AG10803 (cell line): Measurements from ENCODE around the gene RERE.

Source experiments
- DNase-seq: peaks from one replicate; pipeline ENCODE4 v3.0.0; 2010; ENCODE audit warnings: low read depth
- H3K4me3 ChIP-seq: 2 replicates; pipeline ENCODE4 v1.5.1; 2011; ENCODE audit warnings: mild to moderate bottlenecking, low read length, control low read depth
- TF ChIP-seq, protein P1 (sequence below): conservative IDR thresholded peaks from 2 replicates; pipeline ENCODE4 v1.5.1; 2011; ENCODE audit warnings: mild to moderate bottlenecking, low read length, control low read depth, inconsistent platforms

RERE gene

DNA sequence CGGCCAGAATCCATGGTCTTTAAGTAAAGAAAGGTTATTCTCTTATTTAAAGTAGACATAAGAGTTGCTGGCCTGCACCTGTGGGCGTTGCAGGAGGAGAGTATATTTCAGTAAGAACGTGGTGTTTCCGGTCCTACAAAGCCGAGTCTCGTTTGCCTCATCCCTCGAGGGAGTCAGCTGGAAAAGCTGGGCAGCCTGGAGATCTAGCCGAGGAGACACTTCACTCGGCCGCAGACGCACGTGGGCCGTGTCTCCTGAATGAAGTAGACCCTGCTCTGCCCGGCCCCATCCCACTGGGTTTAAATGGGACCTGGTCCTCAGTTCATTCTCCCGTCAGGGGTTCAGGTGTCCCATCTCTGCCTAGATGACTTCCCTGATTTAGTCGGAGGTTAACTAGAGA lies 484.6 kb downstream of the RERE start:
- H3K4me3 ChIP-seq, result no peak overlapping the region
- TF ChIP-seq, protein P1, sequence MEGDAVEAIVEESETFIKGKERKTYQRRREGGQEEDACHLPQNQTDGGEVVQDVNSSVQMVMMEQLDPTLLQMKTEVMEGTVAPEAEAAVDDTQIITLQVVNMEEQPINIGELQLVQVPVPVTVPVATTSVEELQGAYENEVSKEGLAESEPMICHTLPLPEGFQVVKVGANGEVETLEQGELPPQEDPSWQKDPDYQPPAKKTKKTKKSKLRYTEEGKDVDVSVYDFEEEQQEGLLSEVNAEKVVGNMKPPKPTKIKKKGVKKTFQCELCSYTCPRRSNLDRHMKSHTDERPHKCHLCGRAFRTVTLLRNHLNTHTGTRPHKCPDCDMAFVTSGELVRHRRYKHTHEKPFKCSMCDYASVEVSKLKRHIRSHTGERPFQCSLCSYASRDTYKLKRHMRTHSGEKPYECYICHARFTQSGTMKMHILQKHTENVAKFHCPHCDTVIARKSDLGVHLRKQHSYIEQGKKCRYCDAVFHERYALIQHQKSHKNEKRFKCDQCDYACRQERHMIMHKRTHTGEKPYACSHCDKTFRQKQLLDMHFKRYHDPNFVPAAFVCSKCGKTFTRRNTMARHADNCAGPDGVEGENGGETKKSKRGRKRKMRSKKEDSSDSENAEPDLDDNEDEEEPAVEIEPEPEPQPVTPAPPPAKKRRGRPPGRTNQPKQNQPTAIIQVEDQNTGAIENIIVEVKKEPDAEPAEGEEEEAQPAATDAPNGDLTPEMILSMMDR, result no peak
- no peak for DNase-seq

DNA sequence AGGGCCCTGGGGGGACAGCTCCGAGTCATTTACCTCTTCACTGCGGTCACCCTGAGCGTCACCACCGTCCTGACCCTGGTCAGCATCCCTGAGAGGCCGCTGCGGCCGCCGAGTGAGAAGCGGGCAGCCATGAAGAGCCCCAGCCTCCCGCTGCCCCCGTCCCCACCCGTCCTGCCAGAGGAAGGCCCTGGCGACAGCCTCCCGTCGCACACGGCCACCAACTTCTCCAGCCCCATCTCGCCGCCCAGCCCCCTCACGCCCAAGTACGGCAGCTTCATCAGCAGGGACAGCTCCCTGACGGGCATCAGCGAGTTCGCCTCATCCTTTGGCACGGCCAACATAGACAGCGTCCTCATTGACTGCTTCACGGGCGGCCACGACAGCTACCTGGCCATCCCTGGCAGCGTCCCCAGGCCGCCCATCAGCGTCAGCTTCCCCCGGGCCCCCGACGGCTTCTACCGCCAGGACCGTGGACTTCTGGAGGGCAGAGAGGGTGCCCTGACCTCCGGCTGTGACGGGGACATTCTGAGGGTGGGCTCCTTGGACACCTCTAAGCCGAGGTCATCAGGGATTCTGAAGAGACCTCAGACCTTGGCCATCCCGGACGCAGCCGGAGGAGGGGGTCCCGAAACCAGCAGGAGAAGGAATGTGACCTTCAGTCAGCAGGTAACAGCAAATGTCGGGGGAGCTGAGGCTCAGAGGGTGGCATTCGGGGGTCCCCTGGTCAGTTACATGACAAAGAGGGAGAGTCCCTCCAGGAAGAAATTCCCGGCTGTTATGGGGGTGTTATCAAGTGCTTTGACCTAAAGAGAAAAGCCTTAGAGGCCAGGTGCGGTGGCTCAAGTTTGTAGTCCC lies 486.9 kb downstream of the RERE start:
- TF ChIP-seq, protein P1, result no peak
- no peak for DNase-seq
- H3K4me3 ChIP-seq, result no peak overlapping the region

DNA sequence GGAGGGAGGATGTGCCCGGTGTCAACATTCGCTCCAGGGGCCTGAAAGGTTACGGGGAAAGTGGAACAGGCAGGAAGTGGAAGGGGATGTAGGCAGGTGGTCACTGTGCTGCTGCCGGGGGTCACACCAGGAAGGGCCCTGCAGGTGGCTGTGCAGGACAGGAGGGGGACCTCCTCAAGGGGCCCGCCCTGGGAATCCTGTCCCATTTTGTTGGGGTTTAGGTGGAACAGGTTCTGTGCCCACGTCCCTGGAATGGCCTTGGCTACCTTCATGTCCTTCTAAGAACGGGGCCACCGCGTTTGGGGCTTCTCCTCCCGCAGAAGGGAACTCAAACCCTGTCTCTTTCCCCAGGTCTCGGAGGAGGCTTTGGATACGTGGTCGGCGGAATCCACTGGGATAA lies 487.6 kb downstream of the RERE start:
- TF ChIP-seq, protein P1, result no peak
- no peak for DNase-seq
- H3K4me3 ChIP-seq, result no peak overlapping the region

DNA sequence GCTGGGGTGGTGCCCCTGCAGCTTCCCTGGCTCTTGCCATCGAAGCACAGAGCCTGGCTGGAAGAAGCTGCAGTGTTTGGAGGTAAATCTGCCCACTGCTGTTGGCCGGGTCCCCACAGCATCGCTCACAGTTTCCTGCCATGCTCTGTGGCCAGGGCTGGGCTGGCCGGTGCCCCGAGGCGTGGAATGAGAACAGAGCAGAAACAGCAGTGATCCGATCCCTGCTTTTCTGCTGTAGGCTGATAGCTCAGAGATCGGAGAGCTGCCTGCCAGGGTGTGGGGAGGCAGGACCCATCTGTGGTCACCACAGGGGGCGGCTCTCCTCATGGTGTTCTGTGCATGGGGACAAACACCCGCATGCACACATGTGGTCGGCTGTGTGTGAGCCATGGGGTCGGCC lies 488.0 kb downstream of the RERE start:
- H3K4me3 ChIP-seq, result no peak overlapping the region
- TF ChIP-seq, protein P1, result no peak
- DNase-seq, result no peak

DNA sequence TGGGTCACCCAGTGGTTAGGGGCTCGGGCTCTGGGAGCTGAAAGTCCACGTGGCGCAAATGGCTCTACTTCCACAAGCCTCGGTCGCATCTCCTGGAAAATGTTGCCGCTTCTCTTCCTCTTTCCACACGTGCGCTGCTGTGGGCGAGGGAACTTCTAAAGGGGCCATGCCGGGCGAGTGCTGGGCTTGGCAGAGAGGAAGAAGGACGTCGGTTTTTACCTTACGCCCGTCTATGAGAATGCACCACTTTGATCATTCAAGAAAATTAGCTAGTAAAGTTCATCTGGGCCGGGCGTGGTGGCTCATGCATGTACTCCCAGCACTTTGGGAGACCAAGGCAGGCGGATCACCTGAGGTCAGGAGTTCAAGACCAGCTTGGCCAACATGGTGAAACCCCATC lies 489.2 kb downstream of the RERE start:
- no peak for DNase-seq
- TF ChIP-seq, protein P1, result no peak
- no peak overlapping the region for H3K4me3 ChIP-seq

DNA sequence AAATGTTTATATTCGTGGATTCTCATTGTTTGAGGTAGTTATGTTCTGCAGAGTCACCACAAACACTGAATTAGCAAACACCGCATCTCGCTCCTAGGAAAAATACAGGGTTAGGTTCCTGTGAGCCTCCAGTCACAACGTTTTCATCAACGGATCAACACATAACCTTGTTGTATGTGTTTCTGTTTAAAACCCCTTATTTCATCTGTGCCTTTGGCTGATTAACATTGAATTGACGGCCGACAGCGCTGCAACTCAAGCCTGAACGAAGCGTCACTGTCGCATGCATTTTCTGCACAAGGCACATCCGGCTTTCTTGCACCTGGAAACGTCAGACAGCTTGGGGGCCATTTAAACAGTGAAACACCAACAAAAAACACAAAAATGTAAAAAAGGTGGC lies 491.2 kb downstream of the RERE start:
- TF ChIP-seq, protein P1, result no peak
- DNase-seq, result no peak
- no peak overlapping the region for H3K4me3 ChIP-seq

DNA sequence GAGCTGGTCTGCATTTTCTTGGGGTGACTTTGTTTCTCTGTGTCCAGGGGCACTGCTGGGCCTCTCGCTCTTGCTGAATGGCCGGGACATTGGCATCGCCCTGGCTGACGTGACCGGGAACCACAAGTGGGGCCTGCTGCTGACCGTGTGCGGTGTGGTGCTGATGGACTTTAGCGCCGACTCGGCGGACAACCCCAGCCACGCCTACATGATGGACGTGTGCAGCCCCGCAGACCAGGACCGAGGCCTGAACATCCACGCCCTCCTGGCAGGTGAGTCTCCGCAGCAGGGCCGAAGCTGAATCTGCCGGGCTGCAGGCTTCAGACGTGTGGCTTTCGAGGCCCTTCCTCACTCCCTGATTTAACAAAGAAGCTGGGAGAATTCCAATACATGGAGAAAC lies 491.7 kb downstream of the RERE start:
- no peak overlapping the region for H3K4me3 ChIP-seq
- no peak for DNase-seq
- TF ChIP-seq, protein P1, result no peak
